ENCODE measurements around the gene RGS7. TPM values are rescaled to one million over a fixed set of nuclear protein-coding genes. Genes with fewer than 3 reads are reported as not detected.

The RGS7 gene
- total and polyA plus RNA-seq, 2 donors from 2014 or later, result 3.6 TPM; not detected in 1

- Histone ChIP-seq H3K27ac (ENCODE audit: low read depth in 2 of 2, low read length in 2 of 2) (no peak overlapping the region), H3K9ac (ENCODE audit: low read length in 3 of 3) (no peak overlapping the region), H3K36me3 (ENCODE audit: control insufficient read depth in 2 of 3, insufficient read depth in 3 of 3, low read length in 3 of 3) (no peaks in the 10 kb centered on the region), H3K27me3 (ENCODE audit: control insufficient read depth, insufficient read depth, low read length) (no peaks in the 10 kb centered on the region), H3K9me3 (ENCODE audit: control insufficient read depth in 2 of 3, insufficient read depth in 1 of 3, low read length in 3 of 3) (peaks cover 0 to 4% (median 0%) of the 10 kb centered on the region in 3 donors), H3K4me3 (ENCODE audit: low read length in 3 of 3) (no peak overlapping the region), H3K4me1 (ENCODE audit: control insufficient read depth in 2 of 3, insufficient read depth in 2 of 3, low read depth in 1 of 3, low read length in 3 of 3) (no peaks in the 10 kb centered on the region)
- intact Hi-C loops (cut with DNase I), result loop anchor here (10.0 kb wide), 1 partner anchor 207 kb away; no protein-coding TSS in a partner anchor
- no peak for DNase-seq
- no peak for FAIRE-seq
- no peak for TF ChIP-seq CTCF (IDR thresholded peaks at IDR 0.05; ENCODE audit: borderline replicate concordance, extremely low read depth, insufficient read depth)
Observed at GRCh38 chr1:240941701-240942370, 415.2 kb downstream of the RGS7 start.

- no peak overlapping the region for H3K27ac ChIP-seq (ENCODE audit: low read depth in 2 of 2, low read length in 2 of 2)
- no peak for TF ChIP-seq CTCF (IDR thresholded peaks at IDR 0.05; ENCODE audit: borderline replicate concordance, extremely low read depth, insufficient read depth)
- no peak overlapping the region for H3K4me3 ChIP-seq (ENCODE audit: low read length in 3 of 3)
- H3K9ac ChIP-seq (ENCODE audit: low read length in 3 of 3), result no peak overlapping the region
- intact Hi-C loops (cut with DNase I), result no loop called here
- peaks cover 0 to 8% (median 0%) of the 10 kb centered on the region in 3 donors for H3K9me3 ChIP-seq (ENCODE audit: control insufficient read depth in 2 of 3, insufficient read depth in 1 of 3, low read length in 3 of 3)
- DNase-seq, result no peak
- no peaks in the 10 kb centered on the region for H3K4me1 ChIP-seq (ENCODE audit: control insufficient read depth in 2 of 3, insufficient read depth in 2 of 3, low read depth in 1 of 3, low read length in 3 of 3)
- no peak for FAIRE-seq
- no peaks in the 10 kb centered on the region for H3K27me3 ChIP-seq (ENCODE audit: control insufficient read depth, insufficient read depth, low read length)
- H3K36me3 ChIP-seq (ENCODE audit: control insufficient read depth in 2 of 3, insufficient read depth in 3 of 3, low read length in 3 of 3), result no peaks in the 10 kb centered on the region
Observed at GRCh38 chr1:240936911-240937668, 419.9 kb downstream of the RGS7 start.

- FAIRE-seq (no peak), DNase-seq (no peak)
- no peak for TF ChIP-seq CTCF (IDR thresholded peaks at IDR 0.05; ENCODE audit: borderline replicate concordance, extremely low read depth, insufficient read depth)
- H3K36me3 ChIP-seq (ENCODE audit: control insufficient read depth in 2 of 3, insufficient read depth in 3 of 3, low read length in 3 of 3), result no peaks in the 10 kb centered on the region
- no peaks in the 10 kb centered on the region for H3K27me3 ChIP-seq (ENCODE audit: control insufficient read depth, insufficient read depth, low read length)
- H3K9ac ChIP-seq (ENCODE audit: low read length in 3 of 3), result no peak overlapping the region
- H3K4me1 ChIP-seq (ENCODE audit: control insufficient read depth in 2 of 3, insufficient read depth in 2 of 3, low read depth in 1 of 3, low read length in 3 of 3), result no peaks in the 10 kb centered on the region
- intact Hi-C loops (cut with DNase I), result no loop called here
- H3K4me3 ChIP-seq (ENCODE audit: low read length in 3 of 3), result no peak overlapping the region
- peaks cover 0 to 8% (median 0%) of the 10 kb centered on the region in 3 donors for H3K9me3 ChIP-seq (ENCODE audit: control insufficient read depth in 2 of 3, insufficient read depth in 1 of 3, low read length in 3 of 3)
- no peak overlapping the region for H3K27ac ChIP-seq (ENCODE audit: low read depth in 2 of 2, low read length in 2 of 2)
Observed at GRCh38 chr1:240935920-240936319, 421.1 kb downstream of the RGS7 start.
